HUES6 (cell line): ENCODE data around the gene GMPPB.

Experiments used
- H3K27ac ChIP-seq: 2 replicates; pipeline ENCODE4 v1.7.0; 2013; ENCODE audit warnings: low read depth, mild to moderate bottlenecking, low read length, inconsistent platforms
- H3K27me3 ChIP-seq: 2 replicates; pipeline ENCODE4 v1.6.1; 2013; ENCODE audit warnings: low read length; ENCODE audit not compliant: control insufficient read depth, insufficient read depth
- H3K36me3 ChIP-seq: 2 replicates; pipeline ENCODE4 v1.6.1; 2013; ENCODE audit warnings: low read length; ENCODE audit not compliant: control insufficient read depth, insufficient read depth
- H3K4me1 ChIP-seq: 2 replicates; pipeline ENCODE4 v1.6.1; 2013; ENCODE audit warnings: low read length; ENCODE audit not compliant: control insufficient read depth, insufficient read depth
- H3K4me3 ChIP-seq: 2 replicates; pipeline ENCODE4 v1.5.1; 2013; ENCODE audit warnings: low read depth, low read length
- H3K9ac ChIP-seq: one replicate; pipeline ENCODE4 v1.6.1; 2013; ENCODE audit warnings: mild to moderate bottlenecking, low read length
- H3K9me3 ChIP-seq: 2 replicates; pipeline ENCODE4 v1.6.1; 2013; ENCODE audit warnings: low read depth, low read length; ENCODE audit not compliant: control insufficient read depth, insufficient read depth

The GMPPB gene

GRCh38 chr3:49675912-49676311 lies 47.8 kb downstream of the GMPPB start:
- H3K4me1 ChIP-seq: peaks cover 13% of the 10 kb centered on the region
- H3K27me3 ChIP-seq: no peaks in the 10 kb centered on the region
- peaks cover 56% of the 10 kb centered on the region for H3K36me3 ChIP-seq
- no peak overlapping the region for H3K9ac ChIP-seq
- H3K9me3 ChIP-seq: no peaks in the 10 kb centered on the region
- H3K4me3 ChIP-seq: no peak overlapping the region
- H3K27ac ChIP-seq: no peak overlapping the region

GRCh38 chr3:49674497-49674983 lies 49.2 kb downstream of the GMPPB start:
- Histone ChIP-seq H3K27ac (peak overlapping the region; percentile 94), H3K36me3 (peaks cover 42% of the 10 kb centered on the region), H3K4me1 (peaks cover 13% of the 10 kb centered on the region), H3K9me3 (no peaks in the 10 kb centered on the region), H3K27me3 (no peaks in the 10 kb centered on the region), H3K9ac (peak overlapping the region; percentile 85), H3K4me3 (peak overlapping the region; percentile 97)

GRCh38 chr3:49673715-49674496 lies 49.8 kb downstream of the GMPPB start, which contains the start of gene APEH:
APEH (plus strand) TSS chr3:49674351; CDS start chr3:49674402, 51 bp downstream.
- Histone ChIP-seq H3K9me3 (no peaks in the 10 kb centered on the region), H3K9ac (peak within 1 kb of the TSS; percentile 85), H3K27me3 (no peaks in the 10 kb centered on the region), H3K27ac (peak within 1 kb of the TSS; percentile 94), H3K4me3 (peak within 1 kb of the TSS; percentile 97), H3K4me1 (peaks cover 13% of the 10 kb centered on the region), H3K36me3 (peaks cover 36% of the 10 kb centered on the region)

GRCh38 chr3:49673121-49673714 lies 50.5 kb downstream of the GMPPB start:
- Histone ChIP-seq H3K4me1 (peaks cover 16% of the 10 kb centered on the region), H3K27me3 (no peaks in the 10 kb centered on the region), H3K36me3 (peaks cover 29% of the 10 kb centered on the region), H3K9me3 (no peaks in the 10 kb centered on the region), H3K4me3 (peak overlapping the region; percentile 97), H3K9ac (peak overlapping the region; percentile 80), H3K27ac (peak overlapping the region; percentile 94)

GRCh38 chr3:49671291-49672288 lies 52.2 kb downstream of the GMPPB start:
- no peak overlapping the region for H3K27ac ChIP-seq

GRCh38 chr3:49670940-49671290 lies 52.8 kb downstream of the GMPPB start:
- Histone ChIP-seq H3K9me3 (no peaks in the 10 kb centered on the region), H3K36me3 (peaks cover 6% of the 10 kb centered on the region), H3K27me3 (no peaks in the 10 kb centered on the region), H3K4me1 (peaks cover 19% of the 10 kb centered on the region), H3K27ac (no peak overlapping the region), H3K9ac (no peak overlapping the region), H3K4me3 (no peak overlapping the region)

More at GRCh38 chr3:49671291-49672288, 52.2 kb downstream of the GMPPB start:
- Histone ChIP-seq H3K9ac (no peak overlapping the region), H3K4me3 (no peak overlapping the region), H3K36me3 (peaks cover 13% of the 10 kb centered on the region), H3K27me3 (no peaks in the 10 kb centered on the region), H3K9me3 (no peaks in the 10 kb centered on the region), H3K4me1 (peaks cover 19% of the 10 kb centered on the region)
